ENCODE measurements around the gene ABCA7.

- TF ChIP-seq CTCF (IDR thresholded peaks at IDR 0.05; ENCODE audit: low read depth, low read length) (no peak), EZH2phosphoT487 (IDR thresholded peaks at IDR 0.05; ENCODE audit: low read depth) (no peak)
Observed at GRCh38 chr19:998064-998463, 41.8 kb upstream of the ABCA7 start.

All from OCI-LY3 (cell line).